Body of pancreas (tissue), 4 donors: ENCODE results near the gene ACACA.

Experiments used
- POLR2A ChIP-seq, 3 donors: fragments of 450-650 bp; IDR thresholded peaks; one replicate each; pipeline ENCODE4 v1.6.1; 2016; ENCODE audit warnings: antibody characterized with exemption in 3 of 3, mild to moderate bottlenecking in 2 of 3
- TF ChIP-seq, protein P1 (sequence below), 7 experiments: fragments of 450-650 bp in 4 of 7; fragments of 200-600 bp in 3 of 7; sonication (generic) in 3 of 7; IDR thresholded peaks; one replicate each; pipeline ENCODE4 v1.5.1; 2016 to 2019; ENCODE audit warnings: antibody characterized with exemption in 7 of 7

DNA sequence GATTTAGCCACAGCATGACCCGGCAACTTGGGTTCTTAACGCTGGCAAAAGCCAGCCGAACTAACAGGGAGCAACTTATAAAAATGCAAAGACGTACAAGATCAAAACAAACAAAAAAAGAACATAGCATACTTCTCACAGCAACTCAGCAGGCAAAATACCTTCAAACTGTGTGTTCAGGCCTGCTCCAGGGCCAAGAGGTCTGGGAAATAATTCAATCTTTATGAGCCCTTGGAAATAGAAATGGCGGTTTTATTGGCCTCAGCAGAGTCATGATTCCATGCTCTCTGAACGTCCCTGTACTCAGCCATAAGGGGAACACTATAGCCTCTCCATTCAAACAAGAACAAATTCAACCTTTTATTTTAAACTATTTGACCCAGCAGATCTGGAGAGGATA, 132.2 kb downstream of the ACACA start:
- no peak for TF ChIP-seq POLR2A (IDR thresholded peaks at IDR 0.05)
- TF ChIP-seq, protein P1, sequence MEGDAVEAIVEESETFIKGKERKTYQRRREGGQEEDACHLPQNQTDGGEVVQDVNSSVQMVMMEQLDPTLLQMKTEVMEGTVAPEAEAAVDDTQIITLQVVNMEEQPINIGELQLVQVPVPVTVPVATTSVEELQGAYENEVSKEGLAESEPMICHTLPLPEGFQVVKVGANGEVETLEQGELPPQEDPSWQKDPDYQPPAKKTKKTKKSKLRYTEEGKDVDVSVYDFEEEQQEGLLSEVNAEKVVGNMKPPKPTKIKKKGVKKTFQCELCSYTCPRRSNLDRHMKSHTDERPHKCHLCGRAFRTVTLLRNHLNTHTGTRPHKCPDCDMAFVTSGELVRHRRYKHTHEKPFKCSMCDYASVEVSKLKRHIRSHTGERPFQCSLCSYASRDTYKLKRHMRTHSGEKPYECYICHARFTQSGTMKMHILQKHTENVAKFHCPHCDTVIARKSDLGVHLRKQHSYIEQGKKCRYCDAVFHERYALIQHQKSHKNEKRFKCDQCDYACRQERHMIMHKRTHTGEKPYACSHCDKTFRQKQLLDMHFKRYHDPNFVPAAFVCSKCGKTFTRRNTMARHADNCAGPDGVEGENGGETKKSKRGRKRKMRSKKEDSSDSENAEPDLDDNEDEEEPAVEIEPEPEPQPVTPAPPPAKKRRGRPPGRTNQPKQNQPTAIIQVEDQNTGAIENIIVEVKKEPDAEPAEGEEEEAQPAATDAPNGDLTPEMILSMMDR (IDR thresholded peaks at IDR 0.05): no peak
